WTC11 (cell line): ENCODE results near the gene MRAS. TPM values are rescaled to one million over a fixed set of nuclear protein-coding genes. Genes with fewer than 3 reads are reported as not detected.

ENCODE experiments used
- ATAC-seq: fragments of 200-7000 bp; cut with Tn5 transposase; 2 replicates; pipeline ENCODE4 v1.10.0; 2021; ENCODE audit warnings: mild to moderate bottlenecking, moderate library complexity
- CTCF ChIA-PET: fragments of 300-600 bp; sonication (Branson Sonifier 250); formaldehyde crosslinking; loops from one replicate; lab custom pipeline; 2021; ENCODE audit warnings: antibody characterized with exemption; lab: Charles Lee
- POLR2A ChIA-PET: fragments of 350-600 bp; sonication (Branson Sonifier 250); formaldehyde crosslinking; loops from one replicate; lab custom pipeline; 2021; ENCODE audit warnings: antibody characterized with exemption; lab: Charles Lee
- DNase-seq: peaks from one replicate; pipeline ENCODE4 v3.0.0; 2021; ENCODE audit warnings: low spot score
- H3K27ac Mint-ChIP-seq: 2 replicates; pipeline ENCODE4 v1.8.0; 2021; ENCODE audit warnings: mixed read lengths
- H3K27me3 Mint-ChIP-seq: 2 replicates; pipeline ENCODE4 v1.8.0; 2021; ENCODE audit warnings: low read depth, mild to moderate bottlenecking, moderate library complexity, mixed read lengths
- H3K36me3 Mint-ChIP-seq: 2 replicates; pipeline ENCODE4 v1.8.0; 2021; ENCODE audit warnings: mixed read lengths
- H3K4me1 Mint-ChIP-seq: 2 replicates; pipeline ENCODE4 v1.8.0; 2022; ENCODE audit warnings: mixed read lengths
- H3K4me3 Mint-ChIP-seq: 2 replicates; pipeline ENCODE4 v1.8.0; 2021; ENCODE audit warnings: mild to moderate bottlenecking, moderate library complexity, mixed read lengths
- H3K9me3 Mint-ChIP-seq: 2 replicates; pipeline ENCODE4 v1.8.0; 2021; ENCODE audit warnings: mixed read lengths
- ATF1 ChIP-seq: sonication (generic); formaldehyde crosslinking; IDR thresholded peaks from 2 replicates; pipeline ENCODE4 v1.8.1; 2023; ENCODE audit warnings: mild to moderate bottlenecking, moderate library complexity, missing genetic modification reagents
- CDX4 ChIP-seq: fragments of 250-450 bp; sonication (Bioruptor Pico); IDR thresholded peaks from 2 replicates; pipeline ENCODE4 v1.9.0; 2021; ENCODE audit warnings: moderate library complexity, mild to moderate bottlenecking, inconsistent platforms, borderline replicate concordance
- CREB1 ChIP-seq: sonication (generic); formaldehyde crosslinking; IDR thresholded peaks from 2 replicates; pipeline ENCODE4 v1.8.0; 2023; ENCODE audit warnings: mild to moderate bottlenecking, missing genetic modification reagents
- FOXJ3 ChIP-seq: sonication (generic); formaldehyde crosslinking; IDR thresholded peaks from 2 replicates; pipeline ENCODE4 v1.9.0; 2021; ENCODE audit warnings: missing genetic modification reagents, mild to moderate bottlenecking, borderline replicate concordance
- FOXP1 ChIP-seq: sonication (generic); formaldehyde crosslinking; IDR thresholded peaks from 2 replicates; pipeline ENCODE4 v1.8.0; 2022; ENCODE audit warnings: missing genetic modification reagents, mild to moderate bottlenecking, moderate library complexity, borderline replicate concordance
- FOXP4 ChIP-seq: sonication (generic); formaldehyde crosslinking; IDR thresholded peaks from 2 replicates; pipeline ENCODE4 v1.8.0; 2022; ENCODE audit warnings: mild to moderate bottlenecking, missing genetic modification reagents
- GABPB1 ChIP-seq: sonication (generic); formaldehyde crosslinking; IDR thresholded peaks from 2 replicates; pipeline ENCODE4 v1.8.1; 2023; ENCODE audit warnings: mild to moderate bottlenecking, missing genetic modification reagents
- GTF2I ChIP-seq: fragments of 250-450 bp; sonication (Bioruptor Pico); conservative IDR thresholded peaks from 2 replicates; pipeline ENCODE4 v1.4.0; 2021; ENCODE audit warnings: mild to moderate bottlenecking
- KAT7 ChIP-seq: sonication (generic); formaldehyde crosslinking; IDR thresholded peaks from 2 replicates; pipeline ENCODE4 v1.8.1; 2023; ENCODE audit warnings: missing genetic modification reagents, mild to moderate bottlenecking, borderline replicate concordance
- NFYB ChIP-seq: sonication (generic); formaldehyde crosslinking; conservative IDR thresholded peaks from 2 replicates; pipeline ENCODE4 v1.8.0; 2022; ENCODE audit warnings: low read depth, missing genetic modification reagents
- NR2C2 ChIP-seq: sonication (generic); formaldehyde crosslinking; IDR thresholded peaks from 2 replicates; pipeline ENCODE4 v1.8.0; 2022; ENCODE audit warnings: mild to moderate bottlenecking, missing genetic modification reagents
- PRRX2 ChIP-seq: fragments of 250-450 bp; sonication (Bioruptor Pico); IDR thresholded peaks from 2 replicates; pipeline ENCODE4 v1.8.0; 2021; ENCODE audit warnings: mild to moderate bottlenecking
- SP1 ChIP-seq: sonication (generic); formaldehyde crosslinking; conservative IDR thresholded peaks from 2 replicates; pipeline ENCODE4 v1.8.1; 2022; ENCODE audit warnings: missing genetic modification reagents
- ZNF121 ChIP-seq: sonication (generic); formaldehyde crosslinking; IDR thresholded peaks from 2 replicates; pipeline ENCODE4 v1.8.0; 2023; ENCODE audit warnings: missing genetic modification reagents
- ZNF281 ChIP-seq: sonication (generic); formaldehyde crosslinking; IDR thresholded peaks from 2 replicates; pipeline ENCODE4 v1.8.0; 2023; ENCODE audit warnings: mild to moderate bottlenecking, missing genetic modification reagents
- ZNF396 ChIP-seq: fragments of 250-450 bp; sonication (Bioruptor Pico); IDR thresholded peaks from 2 replicates; pipeline ENCODE4 v1.8.0; 2021; ENCODE audit warnings: mild to moderate bottlenecking, moderate library complexity, borderline replicate concordance
- total RNA-seq: library from RNA; stranded (reverse); gene quantifications from 3 replicates; pipeline ENCODE4 v1.2.3, GENCODE V29; 2021
- TF ChIP-seq, protein P1 (sequence below): fragments of 250-450 bp; sonication (Bioruptor Pico); IDR thresholded peaks from 2 replicates; pipeline ENCODE4 v1.9.0; 2021; ENCODE audit warnings: mild to moderate bottlenecking
- TF ChIP-seq, protein P2 (sequence below): sonication (generic); formaldehyde crosslinking; IDR thresholded peaks from 2 replicates; pipeline ENCODE4 v1.8.1; 2023; ENCODE audit warnings: mild to moderate bottlenecking, missing genetic modification reagents
- TF ChIP-seq, protein P3 (sequence below): sonication (generic); formaldehyde crosslinking; IDR thresholded peaks from 2 replicates; pipeline ENCODE4 v1.8.1; 2023; ENCODE audit warnings: mild to moderate bottlenecking, moderate library complexity, missing genetic modification reagents
- TF ChIP-seq, protein P4 (sequence below): sonication (generic); formaldehyde crosslinking; IDR thresholded peaks from 2 replicates; pipeline ENCODE4 v1.8.1; 2023; ENCODE audit warnings: mild to moderate bottlenecking, missing genetic modification reagents, moderate library complexity

Gene MRAS
- total RNA-seq, 1 experiment from 2014 or later: 14.8 TPM

GRCh38 chr3:138395865-138396751, 47.7 kb downstream of the MRAS start (continued):
- TF ChIP-seq, protein P1, sequence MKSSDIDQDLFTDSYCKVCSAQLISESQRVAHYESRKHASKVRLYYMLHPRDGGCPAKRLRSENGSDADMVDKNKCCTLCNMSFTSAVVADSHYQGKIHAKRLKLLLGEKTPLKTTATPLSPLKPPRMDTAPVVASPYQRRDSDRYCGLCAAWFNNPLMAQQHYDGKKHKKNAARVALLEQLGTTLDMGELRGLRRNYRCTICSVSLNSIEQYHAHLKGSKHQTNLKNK (CRISPR knock-in tag): no peak
- TF ChIP-seq ZNF396 (CRISPR knock-in tag) (no peak), NFYB (CRISPR knock-in tag) (no peak), ZNF121 (CRISPR knock-in tag) (no peak), PRRX2 (CRISPR knock-in tag) (no peak), FOXJ3 (CRISPR knock-in tag) (no peak), GABPB1 (CRISPR knock-in tag) (no peak), NR2C2 (CRISPR knock-in tag) (no peak)
- TF ChIP-seq, protein P2, sequence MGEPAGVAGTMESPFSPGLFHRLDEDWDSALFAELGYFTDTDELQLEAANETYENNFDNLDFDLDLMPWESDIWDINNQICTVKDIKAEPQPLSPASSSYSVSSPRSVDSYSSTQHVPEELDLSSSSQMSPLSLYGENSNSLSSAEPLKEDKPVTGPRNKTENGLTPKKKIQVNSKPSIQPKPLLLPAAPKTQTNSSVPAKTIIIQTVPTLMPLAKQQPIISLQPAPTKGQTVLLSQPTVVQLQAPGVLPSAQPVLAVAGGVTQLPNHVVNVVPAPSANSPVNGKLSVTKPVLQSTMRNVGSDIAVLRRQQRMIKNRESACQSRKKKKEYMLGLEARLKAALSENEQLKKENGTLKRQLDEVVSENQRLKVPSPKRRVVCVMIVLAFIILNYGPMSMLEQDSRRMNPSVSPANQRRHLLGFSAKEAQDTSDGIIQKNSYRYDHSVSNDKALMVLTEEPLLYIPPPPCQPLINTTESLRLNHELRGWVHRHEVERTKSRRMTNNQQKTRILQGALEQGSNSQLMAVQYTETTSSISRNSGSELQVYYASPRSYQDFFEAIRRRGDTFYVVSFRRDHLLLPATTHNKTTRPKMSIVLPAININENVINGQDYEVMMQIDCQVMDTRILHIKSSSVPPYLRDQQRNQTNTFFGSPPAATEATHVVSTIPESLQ: no peak
- TF ChIP-seq, protein P3, sequence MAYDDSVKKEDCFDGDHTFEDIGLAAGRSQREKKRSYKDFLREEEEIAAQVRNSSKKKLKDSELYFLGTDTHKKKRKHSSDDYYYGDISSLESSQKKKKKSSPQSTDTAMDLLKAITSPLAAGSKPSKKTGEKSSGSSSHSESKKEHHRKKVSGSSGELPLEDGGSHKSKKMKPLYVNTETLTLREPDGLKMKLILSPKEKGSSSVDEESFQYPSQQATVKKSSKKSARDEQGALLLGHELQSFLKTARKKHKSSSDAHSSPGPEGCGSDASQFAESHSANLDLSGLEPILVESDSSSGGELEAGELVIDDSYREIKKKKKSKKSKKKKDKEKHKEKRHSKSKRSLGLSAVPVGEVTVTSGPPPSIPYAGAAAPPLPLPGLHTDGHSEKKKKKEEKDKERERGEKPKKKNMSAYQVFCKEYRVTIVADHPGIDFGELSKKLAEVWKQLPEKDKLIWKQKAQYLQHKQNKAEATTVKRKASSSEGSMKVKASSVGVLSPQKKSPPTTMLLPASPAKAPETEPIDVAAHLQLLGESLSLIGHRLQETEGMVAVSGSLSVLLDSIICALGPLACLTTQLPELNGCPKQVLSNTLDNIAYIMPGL (CRISPR knock-in tag): no peak

DNA sequence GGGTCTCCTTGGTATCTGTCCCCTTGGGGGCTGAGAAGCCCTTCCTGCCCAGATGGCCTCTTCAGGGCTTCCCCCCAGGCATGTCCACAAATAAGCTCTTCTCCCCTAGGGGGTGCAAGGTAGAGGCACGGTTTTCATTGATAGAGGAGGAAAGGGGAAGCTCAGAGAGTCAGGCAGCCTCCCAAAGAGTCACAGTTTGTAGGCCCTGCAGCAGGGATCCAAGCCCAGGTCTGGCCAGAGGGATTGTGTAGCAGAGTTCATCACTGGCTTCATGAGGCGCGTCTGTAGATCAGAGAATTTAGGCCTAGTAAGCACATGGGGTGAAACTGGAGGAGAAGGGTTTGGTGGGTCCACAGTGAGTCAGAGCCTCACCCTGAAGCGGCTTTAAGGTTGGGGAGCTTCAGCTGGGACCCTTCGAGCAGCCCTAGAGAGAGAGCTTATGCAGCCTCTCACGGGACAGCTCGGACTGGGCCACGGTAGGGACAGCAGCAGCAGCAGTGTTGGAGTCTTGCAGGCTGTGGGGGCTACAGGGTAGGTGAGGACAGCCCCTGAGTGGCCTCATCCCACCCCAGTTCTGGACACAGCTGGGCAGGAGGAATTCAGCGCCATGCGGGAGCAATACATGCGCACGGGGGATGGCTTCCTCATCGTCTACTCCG, 48.5 kb downstream of the MRAS start:
- ChIA-PET CTCF (interaction anchor here (0.8 to 4.6 kb wide), 14 partner anchors 9 to 539 kb away, joined by 3 to 33 read pairs (median 4); partner anchors contain the start of gene ESYT3), POLR2A (interaction anchor here (0.5 kb wide), 1 partner anchor 12 kb away, joined by 5 read pairs; no protein-coding TSS in a partner anchor)
- no peaks in the 10 kb centered on the region for H3K36me3 Mint-ChIP-seq
- peak; percentile 62 for ATAC-seq
- no peaks in the 10 kb centered on the region for H3K27me3 Mint-ChIP-seq
- TF ChIP-seq FOXJ3 (CRISPR knock-in tag) (no peak), FOXP4 (CRISPR knock-in tag) (no peak), CREB1 (no peak), SP1 (no peak), ZNF281 (no peak), KAT7 (CRISPR knock-in tag) (no peak), FOXP1 (CRISPR knock-in tag) (no peak), CDX4 (CRISPR knock-in tag) (no peak), ATF1 (CRISPR knock-in tag) (no peak), GTF2I (CRISPR knock-in tag) (no peak)
- TF ChIP-seq, protein P2: no peak
- TF ChIP-seq, protein P4, sequence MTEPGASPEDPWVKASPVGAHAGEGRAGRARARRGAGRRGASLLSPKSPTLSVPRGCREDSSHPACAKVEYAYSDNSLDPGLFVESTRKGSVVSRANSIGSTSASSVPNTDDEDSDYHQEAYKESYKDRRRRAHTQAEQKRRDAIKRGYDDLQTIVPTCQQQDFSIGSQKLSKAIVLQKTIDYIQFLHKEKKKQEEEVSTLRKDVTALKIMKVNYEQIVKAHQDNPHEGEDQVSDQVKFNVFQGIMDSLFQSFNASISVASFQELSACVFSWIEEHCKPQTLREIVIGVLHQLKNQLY (CRISPR knock-in tag): no peak
- TF ChIP-seq, all 79 proteins: peak for 0
- no peak for DNase-seq
- Mint-ChIP-seq H3K4me1 (peaks cover 24% of the 10 kb centered on the region), H3K4me3 (no peak overlapping the region), H3K9me3 (no peaks in the 10 kb centered on the region), H3K27ac (peak overlapping the region; percentile 34; the same call in 1 of the 2 replicates)
